Measurements from ENCODE around the gene DET1.

DET1 gene

DNA sequence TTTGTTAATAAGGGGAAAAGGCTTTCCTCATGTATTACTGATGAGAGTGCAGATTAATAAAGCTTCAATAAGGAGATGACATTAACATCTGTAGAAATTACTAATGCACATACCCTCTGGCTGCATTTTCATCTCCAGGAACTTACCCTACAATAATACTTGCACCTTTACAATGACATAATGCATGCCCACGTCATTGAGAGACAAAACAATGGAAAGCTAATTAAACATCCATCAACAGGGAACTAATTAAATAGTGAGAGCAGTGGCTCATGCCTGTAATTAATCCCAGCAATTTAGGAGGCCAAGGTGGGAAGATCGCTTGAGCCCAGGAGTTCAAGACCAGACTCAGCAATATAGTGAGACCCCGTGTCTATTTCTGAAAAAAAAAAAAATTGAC, 32.8 kb upstream of the DET1 start:
- Histone ChIP-seq H3K27me3 (ENCODE audit: insufficient read depth, low read length, poor library complexity) (no peaks in the 10 kb centered on the region), H3K56ac (ENCODE audit: low read length) (no peak overlapping the region), H3K4me2 (ENCODE audit: low read length) (no peak overlapping the region), H3K79me1 (ENCODE audit: low read length) (no peaks in the 10 kb centered on the region), H4K8ac (ENCODE audit: low read depth, low read length) (no peak overlapping the region), H3K23ac (ENCODE audit: low read length) (no peak overlapping the region), H2BK5ac (ENCODE audit: low read length) (no peak overlapping the region), H2BK15ac (replicated peaks; ENCODE audit: low read depth) (no peak overlapping the region), H3K4me1 (ENCODE audit: control insufficient read depth, low read depth, low read length) (no peaks in the 10 kb centered on the region), H2BK120ac (ENCODE audit: low read depth, low read length) (no peak overlapping the region), H3K27ac (ENCODE audit: low read depth, low read length) (no peak overlapping the region), H3K18ac (ENCODE audit: low read length) (no peak overlapping the region), H3K36me3 (ENCODE audit: control insufficient read depth, insufficient read depth, low read length) (no peaks in the 10 kb centered on the region), H3K4ac (ENCODE audit: low read depth, low read length) (no peak overlapping the region), H3K4me3 (ENCODE audit: low read length) (no peak overlapping the region), H3K79me2 (ENCODE audit: control insufficient read depth, insufficient read depth, low read length) (no peaks in the 10 kb centered on the region), H3K9ac (ENCODE audit: low read length) (no peak overlapping the region), H2AK5ac (ENCODE audit: low read length) (no peak overlapping the region), H4K5ac (ENCODE audit: low read length) (no peak overlapping the region)
- no CpG with 5 or more reads among the region's 3 CpGs for WGBS (ENCODE audit: extremely low coverage, insufficient coverage, low lambda C conversion rate)
- DNase-seq, result no peak

- no peaks in the 10 kb centered on the region for H3K4me1 ChIP-seq (ENCODE audit: control insufficient read depth, low read depth, low read length)
- peak; percentile 22 for DNase-seq
- no peak overlapping the region for H3K4me3 ChIP-seq (ENCODE audit: low read length)
- H3K27ac ChIP-seq (ENCODE audit: low read depth, low read length), result no peak overlapping the region
- H3K4ac ChIP-seq (ENCODE audit: low read depth, low read length), result no peak overlapping the region
- no peak overlapping the region for H3K56ac ChIP-seq (ENCODE audit: low read length)
- H3K9ac ChIP-seq (ENCODE audit: low read length), result no peak overlapping the region
- no peaks in the 10 kb centered on the region for H3K27me3 ChIP-seq (ENCODE audit: insufficient read depth, low read length, poor library complexity)
- H4K8ac ChIP-seq (ENCODE audit: low read depth, low read length), result no peak overlapping the region
- H3K4me2 ChIP-seq (ENCODE audit: low read length), result no peak overlapping the region
- no peaks in the 10 kb centered on the region for H3K79me1 ChIP-seq (ENCODE audit: low read length)
- H4K5ac ChIP-seq (ENCODE audit: low read length), result no peak overlapping the region
- no CpG with 5 or more reads among the region's 7 CpGs for WGBS (ENCODE audit: extremely low coverage, insufficient coverage, low lambda C conversion rate)
- no peak overlapping the region for H3K23ac ChIP-seq (ENCODE audit: low read length)
- H3K36me3 ChIP-seq (ENCODE audit: control insufficient read depth, insufficient read depth, low read length), result no peaks in the 10 kb centered on the region
- H2BK15ac ChIP-seq (replicated peaks; ENCODE audit: low read depth), result no peak overlapping the region
- no peak overlapping the region for H2BK120ac ChIP-seq (ENCODE audit: low read depth, low read length)
- no peak overlapping the region for H2BK5ac ChIP-seq (ENCODE audit: low read length)
- no peaks in the 10 kb centered on the region for H3K79me2 ChIP-seq (ENCODE audit: control insufficient read depth, insufficient read depth, low read length)
- H3K18ac ChIP-seq (ENCODE audit: low read length), result no peak overlapping the region
- H2AK5ac ChIP-seq (ENCODE audit: low read length), result no peak overlapping the region
Observed at GRCh38 chr15:88574655-88575054, 28.2 kb upstream of the DET1 start.

DNA sequence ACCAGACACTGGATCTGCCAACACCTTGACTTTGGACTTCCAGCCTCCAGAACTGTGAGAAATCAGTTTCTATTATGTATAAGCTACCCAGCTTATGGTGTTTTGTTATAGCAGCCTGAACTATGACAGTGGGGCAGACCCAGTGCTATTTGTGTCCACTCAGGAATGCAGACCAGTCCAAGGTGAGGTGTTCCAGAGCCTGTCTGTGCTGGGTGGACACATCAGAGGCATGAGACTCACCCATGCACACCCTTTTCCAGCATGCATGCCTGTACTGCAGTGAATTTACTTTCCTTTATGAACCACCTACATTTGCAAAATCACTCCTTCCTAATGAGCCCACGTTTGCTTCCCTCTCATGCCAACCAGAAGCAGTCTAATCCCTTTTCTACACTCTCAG, 27.6 kb upstream of the DET1 start:
- no CpG with 5 or more reads among the region's 1 CpG for WGBS (ENCODE audit: extremely low coverage, insufficient coverage, low lambda C conversion rate)
- no peak overlapping the region for H3K4me2 ChIP-seq (ENCODE audit: low read length)
- H2BK120ac ChIP-seq (ENCODE audit: low read depth, low read length), result no peak overlapping the region
- no peaks in the 10 kb centered on the region for H3K4me1 ChIP-seq (ENCODE audit: control insufficient read depth, low read depth, low read length)
- H3K4me3 ChIP-seq (ENCODE audit: low read length), result no peak overlapping the region
- H3K27ac ChIP-seq (ENCODE audit: low read depth, low read length), result no peak overlapping the region
- DNase-seq, result no peak
- H4K5ac ChIP-seq (ENCODE audit: low read length), result no peak overlapping the region
- no peaks in the 10 kb centered on the region for H3K79me2 ChIP-seq (ENCODE audit: control insufficient read depth, insufficient read depth, low read length)
- H2BK15ac ChIP-seq (replicated peaks; ENCODE audit: low read depth), result no peak overlapping the region
- no peak overlapping the region for H2BK5ac ChIP-seq (ENCODE audit: low read length)
- no peaks in the 10 kb centered on the region for H3K79me1 ChIP-seq (ENCODE audit: low read length)
- H3K4ac ChIP-seq (ENCODE audit: low read depth, low read length), result no peak overlapping the region
- H3K18ac ChIP-seq (ENCODE audit: low read length), result no peak overlapping the region
- H3K56ac ChIP-seq (ENCODE audit: low read length), result no peak overlapping the region
- H3K36me3 ChIP-seq (ENCODE audit: control insufficient read depth, insufficient read depth, low read length), result no peaks in the 10 kb centered on the region
- no peak overlapping the region for H2AK5ac ChIP-seq (ENCODE audit: low read length)
- H3K9ac ChIP-seq (ENCODE audit: low read length), result no peak overlapping the region
- H3K27me3 ChIP-seq (ENCODE audit: insufficient read depth, low read length, poor library complexity), result no peaks in the 10 kb centered on the region
- no peak overlapping the region for H3K23ac ChIP-seq (ENCODE audit: low read length)
- H4K8ac ChIP-seq (ENCODE audit: low read depth, low read length), result no peak overlapping the region

DNA sequence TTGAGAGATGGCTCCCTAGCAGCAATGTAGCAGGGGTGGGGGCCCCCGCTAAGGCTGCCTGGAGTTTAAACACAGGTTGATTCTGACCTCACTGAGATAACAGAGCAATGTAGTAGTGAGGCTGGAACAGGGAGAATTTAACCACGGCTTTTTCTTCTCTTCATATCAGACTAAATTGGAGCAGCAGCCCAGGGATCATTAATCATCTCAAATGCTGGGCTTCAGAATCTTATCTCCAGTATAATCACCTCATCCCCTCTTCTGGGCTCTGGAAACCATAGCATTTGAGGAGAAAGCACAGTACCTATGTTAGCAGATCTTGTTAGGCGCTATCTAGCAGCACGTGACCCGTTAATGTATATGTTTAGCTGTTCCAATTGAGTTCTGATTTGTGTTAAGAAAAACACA, 25.4 kb upstream of the DET1 start:
- no peak overlapping the region for H3K9ac ChIP-seq (ENCODE audit: low read length)
- no peak overlapping the region for H3K56ac ChIP-seq (ENCODE audit: low read length)
- H3K4me3 ChIP-seq (ENCODE audit: low read length), result no peak overlapping the region
- H4K5ac ChIP-seq (ENCODE audit: low read length), result no peak overlapping the region
- H2BK5ac ChIP-seq (ENCODE audit: low read length), result no peak overlapping the region
- H3K4ac ChIP-seq (ENCODE audit: low read depth, low read length), result no peak overlapping the region
- no peak overlapping the region for H3K18ac ChIP-seq (ENCODE audit: low read length)
- H3K23ac ChIP-seq (ENCODE audit: low read length), result no peak overlapping the region
- no peak overlapping the region for H2BK15ac ChIP-seq (replicated peaks; ENCODE audit: low read depth)
- no peak overlapping the region for H3K27ac ChIP-seq (ENCODE audit: low read depth, low read length)
- no peaks in the 10 kb centered on the region for H3K79me1 ChIP-seq (ENCODE audit: low read length)
- no CpG with 5 or more reads among the region's 5 CpGs for WGBS (ENCODE audit: extremely low coverage, insufficient coverage, low lambda C conversion rate)
- no peak overlapping the region for H2BK120ac ChIP-seq (ENCODE audit: low read depth, low read length)
- no peak overlapping the region for H3K4me2 ChIP-seq (ENCODE audit: low read length)
- no peaks in the 10 kb centered on the region for H3K79me2 ChIP-seq (ENCODE audit: control insufficient read depth, insufficient read depth, low read length)
- no peak overlapping the region for H4K8ac ChIP-seq (ENCODE audit: low read depth, low read length)
- H3K36me3 ChIP-seq (ENCODE audit: control insufficient read depth, insufficient read depth, low read length), result no peaks in the 10 kb centered on the region
- no peaks in the 10 kb centered on the region for H3K4me1 ChIP-seq (ENCODE audit: control insufficient read depth, low read depth, low read length)
- H3K27me3 ChIP-seq (ENCODE audit: insufficient read depth, low read length, poor library complexity), result no peaks in the 10 kb centered on the region
- no peak overlapping the region for H2AK5ac ChIP-seq (ENCODE audit: low read length)
- no peak for DNase-seq

GRCh38 chr15:88571153-88571851, 24.8 kb upstream of the DET1 start:
- no peak overlapping the region for H3K4ac ChIP-seq (ENCODE audit: low read depth, low read length)
- no peaks in the 10 kb centered on the region for H3K36me3 ChIP-seq (ENCODE audit: control insufficient read depth, insufficient read depth, low read length)
- H3K79me1 ChIP-seq (ENCODE audit: low read length), result no peaks in the 10 kb centered on the region
- no peak overlapping the region for H3K18ac ChIP-seq (ENCODE audit: low read length)
- no peak overlapping the region for H3K27ac ChIP-seq (ENCODE audit: low read depth, low read length)
- no peaks in the 10 kb centered on the region for H3K27me3 ChIP-seq (ENCODE audit: insufficient read depth, low read length, poor library complexity)
- H4K5ac ChIP-seq (ENCODE audit: low read length), result no peak overlapping the region
- WGBS (ENCODE audit: extremely low coverage, insufficient coverage, low lambda C conversion rate), result no CpG with 5 or more reads among the region's 7 CpGs
- H3K4me3 ChIP-seq (ENCODE audit: low read length), result no peak overlapping the region
- H4K8ac ChIP-seq (ENCODE audit: low read depth, low read length), result no peak overlapping the region
- H3K56ac ChIP-seq (ENCODE audit: low read length), result no peak overlapping the region
- H3K23ac ChIP-seq (ENCODE audit: low read length), result no peak overlapping the region
- H3K4me2 ChIP-seq (ENCODE audit: low read length), result no peak overlapping the region
- H2BK5ac ChIP-seq (ENCODE audit: low read length), result no peak overlapping the region
- no peak overlapping the region for H3K9ac ChIP-seq (ENCODE audit: low read length)
- no peak overlapping the region for H2BK15ac ChIP-seq (replicated peaks; ENCODE audit: low read depth)
- no peak overlapping the region for H2AK5ac ChIP-seq (ENCODE audit: low read length)
- H3K79me2 ChIP-seq (ENCODE audit: control insufficient read depth, insufficient read depth, low read length), result no peaks in the 10 kb centered on the region
- no peak overlapping the region for H2BK120ac ChIP-seq (ENCODE audit: low read depth, low read length)
- DNase-seq, result no peak
- H3K4me1 ChIP-seq (ENCODE audit: control insufficient read depth, low read depth, low read length), result no peaks in the 10 kb centered on the region

DNA sequence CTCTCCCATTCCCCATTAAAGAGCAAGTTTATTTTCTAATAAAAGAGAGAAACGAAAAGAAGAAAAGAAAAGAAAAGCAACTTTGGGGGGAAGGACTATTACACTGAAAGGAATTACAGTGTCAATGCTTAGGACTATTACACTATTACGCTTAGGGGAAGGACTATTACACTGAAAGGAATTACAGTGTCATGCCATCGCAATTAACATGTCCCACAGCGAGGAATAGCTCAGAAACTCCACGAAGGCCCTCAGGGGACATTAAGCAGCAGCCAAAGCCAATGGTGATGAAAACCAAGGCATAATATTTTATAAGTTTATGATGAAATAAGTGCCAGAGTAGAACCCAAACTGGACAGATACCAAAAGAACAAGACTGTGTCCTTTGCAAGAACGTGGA, 22.1 kb upstream of the DET1 start:
- no peak overlapping the region for H2BK15ac ChIP-seq (replicated peaks; ENCODE audit: low read depth)
- H3K56ac ChIP-seq (ENCODE audit: low read length), result peak overlapping the region; percentile 38
- H3K18ac ChIP-seq (ENCODE audit: low read length), result no peak overlapping the region
- no peak overlapping the region for H3K27ac ChIP-seq (ENCODE audit: low read depth, low read length)
- H3K4me1 ChIP-seq (ENCODE audit: control insufficient read depth, low read depth, low read length), result no peaks in the 10 kb centered on the region
- H3K27me3 ChIP-seq (ENCODE audit: insufficient read depth, low read length, poor library complexity), result no peaks in the 10 kb centered on the region
- no peak overlapping the region for H2BK5ac ChIP-seq (ENCODE audit: low read length)
- no peak overlapping the region for H3K4me3 ChIP-seq (ENCODE audit: low read length)
- H4K8ac ChIP-seq (ENCODE audit: low read depth, low read length), result no peak overlapping the region
- H3K79me2 ChIP-seq (ENCODE audit: control insufficient read depth, insufficient read depth, low read length), result no peaks in the 10 kb centered on the region
- no peak overlapping the region for H4K5ac ChIP-seq (ENCODE audit: low read length)
- H3K23ac ChIP-seq (ENCODE audit: low read length), result no peak overlapping the region
- no peak for DNase-seq
- H3K4me2 ChIP-seq (ENCODE audit: low read length), result no peak overlapping the region
- no peak overlapping the region for H2AK5ac ChIP-seq (ENCODE audit: low read length)
- H3K9ac ChIP-seq (ENCODE audit: low read length), result no peak overlapping the region
- no peaks in the 10 kb centered on the region for H3K36me3 ChIP-seq (ENCODE audit: control insufficient read depth, insufficient read depth, low read length)
- no peak overlapping the region for H2BK120ac ChIP-seq (ENCODE audit: low read depth, low read length)
- WGBS (ENCODE audit: extremely low coverage, insufficient coverage, low lambda C conversion rate), result no CpG with 5 or more reads among the region's 6 CpGs
- H3K4ac ChIP-seq (ENCODE audit: low read depth, low read length), result no peak overlapping the region
- no peaks in the 10 kb centered on the region for H3K79me1 ChIP-seq (ENCODE audit: low read length)
